Upper lobe of right lung (tissue), 1 donor: ENCODE data around the gene COL6A1. TPM values are rescaled to one million over a fixed set of nuclear protein-coding genes. Genes with fewer than 3 reads are reported as not detected.

ENCODE experiments used
- ATAC-seq: fragments of 200-7000 bp; cut with Tn5 transposase; one replicate; pipeline ENCODE4 v1.9.1; 2020; ENCODE audit warnings: mild to moderate bottlenecking, moderate library complexity
- DNase-seq: peaks from one replicate; pipeline ENCODE4 v3.0.0-alpha.2; 2020
- H3K27ac ChIP-seq: fragments of 200-600 bp; one replicate; pipeline ENCODE4 v1.8.0; 2022
- H3K27me3 ChIP-seq: fragments of 200-600 bp; one replicate; pipeline ENCODE4 v1.8.0; 2022; ENCODE audit warnings: mild to moderate bottlenecking
- H3K36me3 ChIP-seq: fragments of 200-600 bp; one replicate; pipeline ENCODE4 v1.8.0; 2022
- H3K4me1 ChIP-seq: fragments of 200-600 bp; one replicate; pipeline ENCODE4 v1.8.0; 2022
- H3K4me3 ChIP-seq: fragments of 200-600 bp; one replicate; pipeline ENCODE4 v1.8.0; 2022; ENCODE audit warnings: mild to moderate bottlenecking
- H3K9me3 ChIP-seq: fragments of 200-600 bp; one replicate; pipeline ENCODE4 v1.8.0; 2022
- intact Hi-C: fragments of 100-400 bp; cut with DNase I; formaldehyde crosslinking; loops from one replicate; pipeline ENCODE4 v1.11.0; 2022
- total RNA-seq: library from RNA; stranded (reverse); fragmentation: NEBNext Ultra II Directional; extraction: Animal tissue kit (Norgen Biotek cat#: 25700); gene quantifications from one replicate; pipeline ENCODE4 v1.2.1, GENCODE V29; 2021
- TF ChIP-seq, protein P1 (sequence below): fragments of 200-600 bp; IDR thresholded peaks from one replicate; pipeline ENCODE4 v1.8.0; 2022; ENCODE audit warnings: antibody characterized with exemption
- donor health status: DM: no; HTN: yes; CAD: no; lungs with severe emphysema.

Gene COL6A1
- total RNA-seq, 1 donor from 2014 or later, result 175 TPM

DNA sequence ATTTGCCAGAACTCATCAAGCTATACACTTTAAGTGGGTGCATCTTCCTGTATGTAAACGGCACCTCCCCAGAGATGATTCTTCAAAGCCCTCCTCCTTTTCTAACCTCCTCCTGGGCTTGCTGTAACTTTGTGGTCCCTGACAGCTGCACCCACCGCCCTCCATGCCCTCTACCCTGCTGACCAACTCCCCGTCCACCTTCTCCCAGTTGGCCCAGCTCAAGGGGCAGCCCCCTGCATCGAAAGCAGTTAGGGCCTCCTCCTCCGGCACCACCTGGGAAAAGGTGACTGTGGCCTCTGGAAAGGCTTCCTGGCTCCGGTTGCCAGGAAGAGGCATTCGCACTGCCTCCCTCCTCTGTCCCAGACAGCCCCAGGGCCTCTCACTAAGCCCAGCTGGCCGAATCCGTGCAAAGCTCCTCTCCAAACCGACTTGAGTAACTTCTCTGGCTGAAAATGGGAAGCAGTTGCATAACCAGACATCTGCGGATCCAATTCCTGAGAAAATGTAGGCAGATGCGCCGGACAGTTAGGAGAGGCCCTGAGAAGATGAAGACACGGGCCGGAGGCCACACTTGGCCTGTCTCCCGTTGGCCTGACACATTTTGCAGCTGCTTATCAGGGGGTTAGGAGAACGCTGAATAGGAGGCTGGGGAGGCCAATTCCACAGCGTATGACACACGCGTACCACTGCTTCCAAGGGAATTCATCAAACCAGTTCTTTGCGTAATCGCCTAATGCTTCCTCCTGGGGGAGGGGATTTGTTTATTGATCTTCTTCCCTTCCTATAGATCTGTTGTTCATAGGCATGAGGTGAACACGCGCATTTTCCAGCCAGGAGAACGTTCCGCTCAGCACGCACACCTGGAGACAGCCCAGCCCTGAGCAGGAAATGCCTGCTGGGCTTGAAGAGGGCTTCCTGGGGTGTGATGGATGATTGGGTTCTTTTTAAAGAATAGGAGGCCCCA is 67.6 kb downstream of the COL6A1 start:
- intact Hi-C loops, result no loop called here
- no peaks in the 10 kb centered on the region for H3K9me3 ChIP-seq
- ATAC-seq (peak; percentile 76), DNase-seq (no peak)
- H3K27me3 ChIP-seq, result no peaks in the 10 kb centered on the region
- no peak overlapping the region for H3K4me3 ChIP-seq
- TF ChIP-seq, protein P1, sequence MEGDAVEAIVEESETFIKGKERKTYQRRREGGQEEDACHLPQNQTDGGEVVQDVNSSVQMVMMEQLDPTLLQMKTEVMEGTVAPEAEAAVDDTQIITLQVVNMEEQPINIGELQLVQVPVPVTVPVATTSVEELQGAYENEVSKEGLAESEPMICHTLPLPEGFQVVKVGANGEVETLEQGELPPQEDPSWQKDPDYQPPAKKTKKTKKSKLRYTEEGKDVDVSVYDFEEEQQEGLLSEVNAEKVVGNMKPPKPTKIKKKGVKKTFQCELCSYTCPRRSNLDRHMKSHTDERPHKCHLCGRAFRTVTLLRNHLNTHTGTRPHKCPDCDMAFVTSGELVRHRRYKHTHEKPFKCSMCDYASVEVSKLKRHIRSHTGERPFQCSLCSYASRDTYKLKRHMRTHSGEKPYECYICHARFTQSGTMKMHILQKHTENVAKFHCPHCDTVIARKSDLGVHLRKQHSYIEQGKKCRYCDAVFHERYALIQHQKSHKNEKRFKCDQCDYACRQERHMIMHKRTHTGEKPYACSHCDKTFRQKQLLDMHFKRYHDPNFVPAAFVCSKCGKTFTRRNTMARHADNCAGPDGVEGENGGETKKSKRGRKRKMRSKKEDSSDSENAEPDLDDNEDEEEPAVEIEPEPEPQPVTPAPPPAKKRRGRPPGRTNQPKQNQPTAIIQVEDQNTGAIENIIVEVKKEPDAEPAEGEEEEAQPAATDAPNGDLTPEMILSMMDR, result no peak
- H3K27ac ChIP-seq, result peak overlapping the region; percentile 56
- no peaks in the 10 kb centered on the region for H3K36me3 ChIP-seq
- peaks cover 6% of the 10 kb centered on the region for H3K4me1 ChIP-seq

DNA sequence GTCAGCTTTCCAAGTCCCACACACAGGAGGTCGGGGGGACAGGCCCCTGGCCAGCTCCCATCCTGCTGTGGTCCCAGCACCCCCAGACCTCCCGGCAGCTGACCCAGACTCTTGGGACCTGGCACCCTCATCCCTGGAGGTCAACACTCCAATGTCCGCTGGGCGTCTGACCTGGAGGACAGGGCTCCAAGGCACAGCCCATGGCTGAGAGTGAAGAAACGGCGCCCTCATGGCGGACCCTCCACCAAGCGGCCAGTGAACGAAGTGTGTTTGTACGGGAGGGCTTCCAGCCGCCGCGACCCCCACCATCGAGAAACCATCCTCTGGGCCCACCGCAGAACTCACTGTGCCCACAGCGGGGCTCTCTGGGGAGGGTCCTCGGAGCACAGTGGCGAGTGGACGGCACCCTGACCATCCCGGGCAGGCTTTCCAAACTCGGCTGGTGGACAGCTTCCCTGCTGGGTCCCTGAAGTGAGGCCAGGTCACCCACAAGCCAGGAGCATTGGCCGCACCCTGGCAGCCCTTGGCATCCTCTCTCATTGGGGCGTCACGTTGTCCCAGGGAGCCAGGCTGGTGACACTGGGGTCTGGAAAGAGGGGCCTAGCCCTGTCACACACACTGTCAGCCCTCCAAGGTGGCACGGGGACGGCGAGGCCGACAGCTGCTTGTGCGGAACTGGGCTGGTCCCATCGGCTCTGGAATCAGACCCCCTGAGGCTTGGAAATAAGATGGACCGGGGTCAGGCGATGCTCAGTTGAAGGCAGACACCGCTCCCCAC is 68.5 kb downstream of the COL6A1 start:
- no peaks in the 10 kb centered on the region for H3K27me3 ChIP-seq
- ATAC-seq (no peak), DNase-seq (no peak)
- H3K27ac ChIP-seq, result peak overlapping the region; percentile 56
- intact Hi-C loops, result no loop called here
- no peaks in the 10 kb centered on the region for H3K36me3 ChIP-seq
- TF ChIP-seq, protein P1, result no peak
- H3K4me3 ChIP-seq, result no peak overlapping the region
- H3K4me1 ChIP-seq, result peaks cover 8% of the 10 kb centered on the region
- no peaks in the 10 kb centered on the region for H3K9me3 ChIP-seq

DNA sequence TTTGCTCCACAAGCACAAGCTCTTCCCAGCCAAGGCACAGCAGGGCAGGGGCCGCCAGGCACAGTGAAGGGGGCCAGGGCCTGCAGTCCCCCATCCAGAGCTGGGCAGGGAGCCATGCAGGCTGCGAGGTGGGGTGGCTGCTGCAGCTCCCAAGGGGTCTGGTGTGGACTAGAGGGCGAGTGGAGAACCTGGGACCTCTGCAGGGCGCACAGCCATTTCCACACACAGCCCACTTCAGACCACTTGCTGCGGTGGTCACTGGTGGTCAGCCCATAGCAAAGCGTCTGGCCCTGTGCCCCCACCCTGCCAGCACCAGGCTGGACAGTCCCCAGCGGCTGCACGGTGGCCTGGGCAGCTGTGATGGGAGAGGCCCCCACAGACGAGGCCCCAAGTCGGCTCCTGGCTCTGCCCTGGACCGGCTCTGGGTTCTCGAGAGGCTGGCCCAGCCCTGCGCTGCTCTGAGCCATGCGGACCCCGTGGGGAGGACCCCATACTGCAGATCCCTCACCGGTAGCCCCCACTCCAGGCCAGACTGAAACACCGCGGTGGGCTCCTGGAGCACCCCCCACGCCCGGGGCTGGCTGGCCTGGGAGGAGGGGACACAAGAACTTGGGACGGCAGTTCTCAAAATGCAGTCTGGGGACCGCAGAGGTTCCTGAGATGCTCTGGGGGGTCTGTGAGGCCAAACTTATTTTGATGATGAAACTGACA is 69.3 kb downstream of the COL6A1 start:
- H3K9me3 ChIP-seq, result no peaks in the 10 kb centered on the region
- H3K4me1 ChIP-seq, result peaks cover 15% of the 10 kb centered on the region
- TF ChIP-seq, protein P1, result no peak
- peaks cover 2% of the 10 kb centered on the region for H3K27me3 ChIP-seq
- intact Hi-C loops, result no loop called here
- ATAC-seq (no peak), DNase-seq (no peak)
- H3K4me3 ChIP-seq, result no peak overlapping the region
- H3K27ac ChIP-seq, result peak overlapping the region; percentile 56
- H3K36me3 ChIP-seq, result no peaks in the 10 kb centered on the region

DNA sequence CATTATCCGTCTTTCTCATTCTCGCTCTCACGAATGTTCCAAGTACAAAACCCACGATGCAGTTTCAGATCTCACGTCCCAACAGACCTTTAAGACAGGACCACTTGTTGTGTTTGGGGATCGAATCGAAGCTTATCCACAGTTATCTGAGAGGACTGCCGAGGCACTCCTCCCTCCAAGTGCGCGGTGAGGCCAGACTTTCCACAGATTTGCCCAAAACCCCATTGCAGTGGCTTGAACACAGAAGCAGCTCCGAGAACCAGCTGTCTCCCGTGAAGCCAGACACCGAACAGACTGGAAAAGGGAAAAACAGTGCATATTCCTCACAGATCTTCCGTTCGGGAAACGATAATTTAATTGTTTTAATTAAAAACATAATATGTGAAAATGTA is 69.8 kb downstream of the COL6A1 start:
- peaks cover 6% of the 10 kb centered on the region for H3K27me3 ChIP-seq
- no peak overlapping the region for H3K4me3 ChIP-seq
- H3K27ac ChIP-seq, result no peak overlapping the region
- H3K4me1 ChIP-seq, result peaks cover 17% of the 10 kb centered on the region
- H3K9me3 ChIP-seq, result no peaks in the 10 kb centered on the region
- no peaks in the 10 kb centered on the region for H3K36me3 ChIP-seq
- ATAC-seq, result no peak
- no peak for DNase-seq
- TF ChIP-seq, protein P1, result no peak
- intact Hi-C loops, result no loop called here

DNA sequence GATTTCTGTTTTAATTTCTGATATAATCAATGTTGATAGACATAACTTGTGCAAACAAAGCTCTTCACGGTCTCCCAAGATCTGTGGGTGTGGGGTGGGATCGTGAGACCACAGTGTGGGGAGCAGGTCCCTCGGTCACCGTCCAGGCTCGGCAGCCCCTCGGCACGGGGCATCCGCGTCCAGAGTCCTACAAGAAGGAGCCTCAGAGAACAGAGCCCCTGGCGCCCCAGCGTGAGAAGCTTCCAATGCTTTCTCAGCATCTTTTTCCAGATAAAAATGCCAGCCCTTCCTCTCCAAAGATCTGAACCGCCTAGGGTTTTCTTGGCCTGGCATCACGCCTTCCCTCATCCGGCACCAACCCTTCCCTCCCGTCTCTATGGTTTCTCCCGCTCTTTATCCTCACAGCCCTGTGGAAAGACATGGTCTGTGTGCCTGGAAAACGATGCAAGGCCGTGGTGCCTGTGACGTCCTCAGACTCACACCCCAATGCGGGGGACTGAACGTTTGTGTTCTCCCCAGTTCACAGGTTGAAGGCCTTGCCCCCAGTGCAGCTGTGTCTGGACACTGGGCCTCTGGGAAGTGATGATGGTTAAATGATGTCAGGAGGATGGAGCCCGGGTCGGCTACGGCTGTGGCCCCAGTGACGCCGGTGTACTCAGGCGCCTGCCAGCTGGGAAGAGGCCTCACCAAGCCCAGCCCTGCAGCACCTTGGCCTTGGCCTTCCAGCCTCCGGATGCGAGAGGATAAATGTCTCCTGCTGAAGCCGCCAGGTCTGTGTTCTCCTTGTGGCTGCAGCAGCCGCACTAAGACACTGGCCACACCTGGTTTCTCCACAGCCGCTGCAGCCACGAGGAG is 70.5 kb downstream of the COL6A1 start:
- Histone ChIP-seq H3K9me3 (no peaks in the 10 kb centered on the region), H3K4me3 (no peak overlapping the region), H3K27ac (no peak overlapping the region), H3K4me1 (peaks cover 20% of the 10 kb centered on the region), H3K36me3 (no peaks in the 10 kb centered on the region), H3K27me3 (peaks cover 12% of the 10 kb centered on the region)
- ATAC-seq, result no peak
- DNase-seq, result no peak
- intact Hi-C loops, result no loop called here
- TF ChIP-seq, protein P1, result no peak
